Muscle layer of colon (tissue), 2 donors: Measurements from ENCODE around the gene RABGAP1L.
"Not testable (repeated sequence)": the region's sequence is repeated elsewhere in the genome, so short reads cannot be mapped to it uniquely, and the experiment has no call there.

Experiments used
- H3K27ac ChIP-seq: one replicate; pipeline ENCODE4 v1.7.0; 2013; ENCODE audit warnings: low read depth, mild to moderate bottlenecking, low read length, moderate library complexity
- H3K27me3 ChIP-seq, 2 donors: one replicate each; pipeline ENCODE4 v1.7.0; 2013; ENCODE audit warnings: low read length in 2 of 2, mild to moderate bottlenecking in 2 of 2; ENCODE audit not compliant: insufficient read depth in 2 of 2, control insufficient read depth in 1 of 2
- H3K36me3 ChIP-seq: one replicate; pipeline ENCODE4 v1.7.0; 2013; ENCODE audit warnings: mild to moderate bottlenecking, low read length; ENCODE audit not compliant: insufficient read depth
- H3K4me1 ChIP-seq: one replicate; pipeline ENCODE4 v1.7.0; 2013; ENCODE audit warnings: mild to moderate bottlenecking, low read length; ENCODE audit not compliant: insufficient read depth
- H3K4me3 ChIP-seq, 2 donors: one replicate each; pipeline ENCODE4 v1.7.0; 2013; ENCODE audit warnings: low read length in 2 of 2, low read depth in 1 of 2, mild to moderate bottlenecking in 1 of 2, moderate library complexity in 1 of 2
- H3K9ac ChIP-seq: one replicate; pipeline ENCODE4 v1.7.0; 2013; ENCODE audit warnings: low read length
- H3K9me3 ChIP-seq: one replicate; pipeline ENCODE4 v1.7.0; 2013; ENCODE audit warnings: mild to moderate bottlenecking, low read length
- donor health status: abdominal sarcoma.
- donor health status: Adenocarcinoma of cecum.

The RABGAP1L gene

DNA sequence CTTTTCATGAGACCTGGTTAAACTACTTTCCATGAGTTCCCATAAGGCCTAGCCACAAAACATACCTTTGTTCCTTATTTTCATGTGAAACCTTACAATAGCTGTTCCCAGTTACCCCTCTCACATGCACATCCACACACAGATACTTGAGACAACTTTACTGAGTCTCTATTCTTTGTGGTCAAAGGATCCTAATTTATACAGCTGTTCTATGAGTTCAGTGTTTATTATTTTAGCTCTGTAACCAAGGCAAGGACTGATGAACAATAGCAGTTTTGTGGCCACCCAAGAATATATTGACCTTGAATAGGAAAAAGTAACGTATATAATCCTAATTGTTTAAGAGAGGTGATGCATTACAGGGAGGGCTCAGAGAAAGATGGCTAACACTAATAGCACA, 679.9 kb downstream of the RABGAP1L start:
- H3K4me1 ChIP-seq: no peaks in the 10 kb centered on the region
- H3K27ac ChIP-seq: no peak overlapping the region
- H3K27me3 ChIP-seq: no peaks in the 10 kb centered on the region
- H3K36me3 ChIP-seq: no peaks in the 10 kb centered on the region
- no peaks in the 10 kb centered on the region for H3K9me3 ChIP-seq
- H3K9ac ChIP-seq: no peak overlapping the region
- H3K4me3 ChIP-seq: no peak overlapping the region

DNA sequence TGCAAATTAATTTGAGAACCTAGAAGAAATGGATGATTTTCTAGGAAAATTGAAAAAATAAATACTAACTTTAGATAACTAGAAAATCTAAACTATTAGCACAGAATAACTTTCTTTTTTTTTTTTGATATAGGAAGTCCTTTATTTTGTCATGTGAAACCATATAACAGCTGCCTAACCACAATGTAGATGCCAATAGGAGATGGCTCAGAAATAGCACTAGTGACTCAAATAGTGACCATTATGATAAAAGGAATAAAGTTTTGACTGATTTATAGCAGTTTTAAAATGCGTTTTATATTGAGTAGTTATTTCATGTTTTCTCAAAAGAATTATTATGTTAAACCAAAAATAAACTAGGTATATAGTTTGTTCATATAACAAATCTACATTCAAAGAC, 682.4 kb downstream of the RABGAP1L start:
- Histone ChIP-seq H3K27ac (no peak overlapping the region), H3K4me1 (no peaks in the 10 kb centered on the region), H3K27me3 (no peaks in the 10 kb centered on the region), H3K36me3 (no peaks in the 10 kb centered on the region), H3K9me3 (no peaks in the 10 kb centered on the region), H3K9ac (no peak overlapping the region), H3K4me3 (no peak overlapping the region)

DNA sequence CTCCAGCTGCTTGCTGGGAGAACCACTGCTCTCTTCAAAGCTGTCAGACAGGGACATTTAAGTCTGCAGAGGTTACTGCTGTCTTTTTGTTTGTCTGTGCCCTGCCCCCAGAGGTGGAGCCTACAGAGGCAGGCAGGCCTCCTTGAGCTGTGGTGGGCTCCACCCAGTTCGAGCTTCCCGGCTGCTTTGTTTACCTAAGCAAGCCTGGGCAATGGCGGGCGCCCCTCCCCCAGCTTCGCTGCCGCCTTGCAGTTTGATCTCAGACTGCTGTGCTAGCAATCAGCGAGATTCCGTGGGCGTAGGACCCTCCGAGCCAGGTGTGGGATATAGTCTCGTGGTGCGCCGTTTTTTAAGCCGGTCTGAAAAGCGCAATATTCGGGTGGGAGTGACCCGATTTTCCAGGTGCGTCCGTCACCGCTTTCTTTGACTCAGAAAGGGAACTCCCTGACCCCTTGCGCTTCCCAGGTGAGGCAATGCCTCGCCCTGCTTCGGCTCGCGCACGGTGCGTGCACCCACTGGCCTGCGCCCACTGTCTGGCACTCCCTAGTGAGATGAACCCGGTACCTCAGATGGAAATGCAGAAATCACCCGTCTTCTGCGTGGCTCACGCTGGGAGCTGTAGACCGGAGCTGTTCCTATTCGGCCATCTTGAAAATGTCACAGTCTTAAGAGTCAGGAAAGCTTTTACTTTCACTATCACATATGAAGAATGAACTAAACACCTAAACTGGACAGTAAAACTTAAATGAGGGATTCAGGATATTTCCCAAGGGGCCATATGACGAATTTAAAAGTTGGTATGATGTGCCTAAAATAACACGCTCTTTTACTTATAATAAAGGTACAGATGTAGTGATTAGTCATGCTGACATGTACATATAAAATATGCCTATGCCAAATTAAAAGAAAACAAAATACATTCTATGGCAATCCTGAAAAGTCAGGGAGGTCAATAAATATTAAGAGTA, 689.6 kb downstream of the RABGAP1L start:
- not testable (repeated sequence) for H3K9me3 ChIP-seq, H3K27me3 ChIP-seq, H3K36me3 ChIP-seq, H3K27ac ChIP-seq, H3K4me3 ChIP-seq, H3K9ac ChIP-seq, H3K4me1 ChIP-seq

DNA sequence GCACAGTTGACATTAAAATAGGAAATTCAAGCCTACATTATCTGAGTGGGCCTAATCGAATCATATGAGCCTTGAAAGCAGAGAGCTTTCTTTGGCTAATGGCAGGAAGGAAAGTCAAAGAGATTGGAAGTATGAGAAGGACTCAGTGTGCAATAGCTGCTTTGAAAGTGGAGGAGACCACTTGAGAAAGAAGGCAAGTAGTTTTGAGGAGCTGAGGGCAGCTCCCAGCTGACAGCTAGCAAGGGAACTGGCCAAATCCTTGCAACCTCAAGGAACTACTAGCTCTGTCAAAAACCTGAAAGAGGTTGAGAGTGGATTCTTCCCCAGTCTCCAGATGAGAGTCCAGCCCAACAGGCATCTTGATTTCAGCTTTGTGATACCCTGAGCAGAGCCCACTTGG, 691.4 kb downstream of the RABGAP1L start:
- no peak overlapping the region for H3K4me3 ChIP-seq
- no peak overlapping the region for H3K27ac ChIP-seq
- H3K9me3 ChIP-seq: no peaks in the 10 kb centered on the region
- H3K36me3 ChIP-seq: no peaks in the 10 kb centered on the region
- H3K4me1 ChIP-seq: no peaks in the 10 kb centered on the region
- no peak overlapping the region for H3K9ac ChIP-seq
- no peaks in the 10 kb centered on the region for H3K27me3 ChIP-seq

DNA sequence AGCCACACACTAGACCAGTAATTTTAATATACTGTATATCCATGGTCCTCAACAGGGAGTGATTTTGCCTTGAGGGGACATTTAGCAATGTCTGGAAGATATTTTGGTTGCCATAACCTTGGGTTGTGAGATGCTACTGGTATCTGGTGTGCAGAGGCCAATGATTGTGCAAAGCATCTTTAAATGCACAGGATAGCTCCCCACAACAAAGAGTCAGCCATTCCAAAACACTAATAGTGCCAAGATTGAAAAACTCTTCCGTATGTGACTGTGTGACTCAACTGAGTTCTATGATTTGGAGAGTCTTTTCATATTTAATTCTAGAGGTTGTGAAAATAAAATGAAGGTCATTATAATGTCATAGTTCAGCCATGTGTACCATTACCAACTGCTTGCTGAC, 699.0 kb downstream of the RABGAP1L start:
- H3K27me3 ChIP-seq: no peaks in the 10 kb centered on the region
- H3K36me3 ChIP-seq: no peaks in the 10 kb centered on the region
- no peaks in the 10 kb centered on the region for H3K9me3 ChIP-seq
- H3K9ac ChIP-seq: no peak overlapping the region
- H3K4me1 ChIP-seq: no peaks in the 10 kb centered on the region
- no peak overlapping the region for H3K27ac ChIP-seq
- H3K4me3 ChIP-seq: no peak overlapping the region

DNA sequence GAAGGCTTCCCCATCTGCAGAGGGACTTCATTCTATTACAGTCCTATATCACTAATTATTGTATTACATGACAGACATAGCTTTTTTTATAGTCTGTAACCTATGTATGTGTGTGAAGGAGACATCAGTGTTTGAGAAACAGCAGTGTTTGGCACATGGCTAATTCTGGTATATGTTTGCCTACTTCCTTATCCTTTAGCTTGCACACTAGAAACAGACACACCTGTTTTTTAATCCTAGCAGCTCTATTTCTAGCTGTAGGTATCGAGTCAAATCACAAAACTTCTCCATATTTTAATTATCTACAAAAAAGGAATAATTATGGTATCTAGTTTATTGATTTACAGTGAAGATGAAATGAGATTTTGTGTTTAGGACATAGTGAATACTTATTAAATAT, 711.0 kb downstream of the RABGAP1L start:
- Histone ChIP-seq H3K9ac (no peak overlapping the region), H3K4me1 (no peaks in the 10 kb centered on the region), H3K4me3 (no peak overlapping the region), H3K36me3 (no peaks in the 10 kb centered on the region), H3K27ac (no peak overlapping the region), H3K9me3 (no peaks in the 10 kb centered on the region), H3K27me3 (no peaks in the 10 kb centered on the region)

DNA sequence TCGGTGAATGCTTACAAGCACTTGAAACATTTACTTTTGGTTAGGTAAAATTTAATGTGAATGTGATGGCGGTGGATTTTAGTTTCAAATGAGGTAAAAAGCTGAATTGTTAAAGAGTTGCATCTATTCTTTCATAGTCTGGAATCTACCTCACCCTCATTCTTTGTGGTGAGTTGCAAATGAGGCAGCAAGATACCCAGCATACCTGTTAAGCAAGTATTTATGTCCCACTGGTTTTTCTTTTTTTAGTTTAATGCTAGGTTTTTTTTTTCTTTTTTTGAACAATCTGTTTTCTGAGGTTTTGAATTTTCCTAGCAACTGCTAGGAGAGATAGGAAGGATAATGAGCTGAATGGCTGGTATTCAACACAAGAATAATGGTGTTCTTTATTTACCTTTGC, 712.6 kb downstream of the RABGAP1L start:
- no peaks in the 10 kb centered on the region for H3K9me3 ChIP-seq
- H3K9ac ChIP-seq: no peak overlapping the region
- H3K36me3 ChIP-seq: no peaks in the 10 kb centered on the region
- H3K27ac ChIP-seq: no peak overlapping the region
- no peaks in the 10 kb centered on the region for H3K27me3 ChIP-seq
- H3K4me1 ChIP-seq: no peaks in the 10 kb centered on the region
- no peak overlapping the region for H3K4me3 ChIP-seq

DNA sequence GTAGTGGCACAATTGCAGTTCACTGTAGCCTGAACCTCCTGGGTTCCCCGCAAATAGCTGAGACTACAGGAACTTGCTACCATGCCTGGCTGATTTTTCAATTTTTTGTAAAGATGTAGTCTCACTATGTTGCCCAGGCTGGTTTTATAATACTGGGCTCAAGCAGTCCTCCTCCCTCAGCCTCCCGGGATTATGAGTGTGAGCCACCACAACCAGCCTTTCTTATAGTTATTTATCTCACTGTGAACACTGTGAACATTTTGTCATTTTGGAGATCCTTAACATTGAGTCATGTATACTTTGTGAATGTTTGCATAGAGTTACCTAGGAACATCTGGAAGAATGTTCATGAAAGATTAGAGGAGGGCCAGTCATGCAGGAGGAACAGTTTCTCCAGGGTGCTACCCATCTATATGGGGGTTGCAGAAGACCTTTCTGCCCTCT, 713.3 kb downstream of the RABGAP1L start:
- Histone ChIP-seq H3K9me3 (no peaks in the 10 kb centered on the region), H3K9ac (no peak overlapping the region), H3K36me3 (no peaks in the 10 kb centered on the region), H3K4me1 (no peaks in the 10 kb centered on the region), H3K4me3 (no peak overlapping the region), H3K27me3 (no peaks in the 10 kb centered on the region), H3K27ac (no peak overlapping the region)

DNA sequence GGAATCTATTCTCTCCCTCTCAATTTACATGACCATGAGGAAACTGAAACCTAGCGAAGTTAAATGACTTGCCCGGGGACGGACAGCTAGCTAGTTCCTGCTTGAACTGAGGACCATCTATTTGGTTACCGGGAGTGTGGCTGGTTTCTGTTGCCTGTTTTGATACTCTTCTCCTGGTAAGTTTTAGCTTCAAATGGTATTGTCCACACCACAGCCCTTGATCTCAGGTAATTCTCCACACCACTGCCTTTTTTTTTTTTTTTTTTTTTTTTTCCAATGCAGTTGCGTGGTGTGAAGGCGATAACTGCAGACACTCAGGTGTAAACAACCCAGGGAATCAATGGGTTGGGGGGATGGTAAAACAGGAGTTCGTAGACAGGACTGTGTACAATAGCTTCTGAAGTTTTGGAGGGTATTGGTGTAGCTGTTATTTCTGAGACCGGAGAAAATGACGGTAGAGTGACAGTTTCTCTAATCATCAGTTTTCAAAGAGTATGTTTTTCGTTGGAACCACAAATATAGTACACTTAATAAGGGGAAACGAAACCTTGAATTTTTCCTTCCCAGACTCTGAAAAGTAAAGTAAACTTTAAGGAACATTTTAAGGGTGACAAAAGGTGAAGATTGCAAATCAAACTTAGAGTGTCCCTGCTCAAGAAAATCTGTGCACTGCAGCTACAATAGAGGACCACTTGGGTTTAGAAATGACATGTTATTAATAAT, 715.2 kb downstream of the RABGAP1L start:
- H3K27me3 ChIP-seq: no peaks in the 10 kb centered on the region
- no peak overlapping the region for H3K27ac ChIP-seq
- H3K4me3 ChIP-seq: peak overlapping the region in 1 of 2 donors; percentile 29
- H3K9me3 ChIP-seq: no peaks in the 10 kb centered on the region
- H3K4me1 ChIP-seq: no peaks in the 10 kb centered on the region
- H3K9ac ChIP-seq: no peak overlapping the region
- no peaks in the 10 kb centered on the region for H3K36me3 ChIP-seq

DNA sequence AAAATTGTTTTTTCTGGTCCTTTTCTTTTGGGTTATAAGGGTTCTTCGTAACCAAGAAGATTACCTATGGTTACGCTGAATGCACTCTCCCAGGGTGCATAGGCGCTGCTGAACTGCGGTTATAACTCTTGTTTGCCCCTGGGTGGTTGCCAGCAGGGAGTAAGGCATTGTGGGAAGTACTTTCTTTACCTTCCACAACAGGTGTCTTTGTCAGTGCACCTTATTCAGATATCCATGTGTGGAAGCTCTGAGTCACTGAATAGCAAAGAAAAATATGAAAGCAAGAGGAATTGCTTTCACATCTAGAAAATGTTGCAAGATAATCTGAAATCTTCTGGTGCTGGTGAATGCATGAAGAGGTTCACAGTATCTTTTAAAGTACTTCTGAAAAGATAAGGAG, 716.0 kb downstream of the RABGAP1L start:
- Histone ChIP-seq H3K9ac (no peak overlapping the region), H3K4me3 (no peak overlapping the region), H3K27me3 (no peaks in the 10 kb centered on the region), H3K9me3 (no peaks in the 10 kb centered on the region), H3K36me3 (no peaks in the 10 kb centered on the region), H3K27ac (no peak overlapping the region), H3K4me1 (no peaks in the 10 kb centered on the region)

DNA sequence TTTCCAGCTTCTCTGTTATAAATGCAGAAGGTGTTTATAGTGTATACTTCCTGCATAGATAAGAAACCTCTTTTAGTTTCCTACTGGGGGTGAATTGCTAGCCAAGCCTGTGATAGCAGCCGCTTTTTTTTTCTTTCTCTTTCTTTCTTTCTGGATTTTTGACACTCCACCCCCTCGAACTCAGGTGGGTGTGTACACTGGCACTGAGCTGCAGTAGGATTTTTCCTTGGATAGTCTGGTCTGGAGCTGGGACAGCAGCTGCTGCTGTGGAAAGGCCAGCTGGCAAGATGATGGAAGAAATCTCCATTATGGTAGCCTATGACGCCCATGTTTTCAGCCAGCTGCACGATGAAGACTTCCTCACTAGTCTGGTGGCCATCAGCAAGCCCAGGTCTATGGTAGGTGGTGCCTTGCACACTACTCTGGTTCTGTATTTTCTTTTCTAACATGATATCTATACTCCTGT, 717.9 kb downstream of the RABGAP1L start:
- no peak overlapping the region for H3K9ac ChIP-seq
- no peaks in the 10 kb centered on the region for H3K4me1 ChIP-seq
- H3K9me3 ChIP-seq: no peaks in the 10 kb centered on the region
- H3K4me3 ChIP-seq: no peak overlapping the region
- H3K27ac ChIP-seq: no peak overlapping the region
- H3K27me3 ChIP-seq: no peaks in the 10 kb centered on the region
- no peaks in the 10 kb centered on the region for H3K36me3 ChIP-seq
